ENCODE measurements around the gene CTDSP2. TPM values are rescaled to one million over a fixed set of nuclear protein-coding genes. Genes with fewer than 3 reads are reported as not detected.

Gene CTDSP2
- total and polyA plus RNA-seq, 2 of the 8 experiments (the other 6 are each of a cell fraction or from before 2014, with no cell fraction given), result 71.3 to 91.7 TPM

DNA sequence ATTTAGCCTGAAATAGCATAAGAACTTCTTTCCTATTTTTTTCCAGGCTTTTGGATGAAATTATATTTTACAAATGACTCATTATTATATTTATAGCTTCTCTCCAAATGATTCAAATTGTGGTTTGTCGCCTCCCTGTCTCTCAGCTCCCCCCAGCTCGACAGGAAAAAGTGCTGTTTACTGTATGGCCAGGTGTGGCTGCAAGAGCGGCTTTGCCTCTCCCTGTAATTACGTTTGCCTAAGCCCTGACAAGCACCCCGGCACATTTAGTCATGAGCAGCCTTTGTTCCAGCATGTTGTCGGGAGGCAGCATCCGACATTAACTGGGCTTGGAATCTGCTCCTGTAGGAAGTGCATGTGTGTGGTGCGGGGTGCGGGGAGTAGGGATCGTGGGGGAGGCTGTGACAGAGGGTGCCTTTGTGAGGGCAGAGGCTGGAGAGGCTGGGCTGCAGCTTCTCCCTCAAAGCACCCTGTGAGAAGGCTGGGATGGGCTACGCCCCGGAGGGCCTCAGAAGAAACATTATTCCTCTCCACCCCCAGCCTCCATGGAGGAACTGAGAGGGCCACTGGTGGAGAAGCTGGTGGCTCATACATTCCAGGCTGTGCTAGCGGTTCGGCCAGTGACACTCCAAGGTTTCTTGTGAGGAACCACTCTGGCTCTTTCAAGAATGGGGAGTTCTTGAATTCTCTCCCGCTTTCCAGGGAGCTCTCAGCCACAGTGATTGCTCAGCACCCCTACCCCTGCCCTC, 42.1 kb upstream of the CTDSP2 start:
- Histone ChIP-seq H3K79me1 (ENCODE audit: low read depth, low read length) (no peaks in the 10 kb centered on the region), H3K9ac (replicated peaks in 1 of 4; ENCODE audit: extremely low read depth in 1 of 4, low read depth in 3 of 4, low read length in 3 of 4) (peak overlapping the region in 1 of 4 experiments; percentile 4; a peak in 1 of 7 replicates), H4K20me1 (replicated peaks in 1 of 2; ENCODE audit: control insufficient read depth in 1 of 2, insufficient read depth in 2 of 2, low read length in 2 of 2) (no peaks in the 10 kb centered on the region), H4K91ac (replicated peaks; ENCODE audit: insufficient read length, low read length) (peak overlapping the region; percentile 31), H3K23ac (ENCODE audit: insufficient read length) (no peak overlapping the region), H3K18ac (ENCODE audit: extremely low read depth, low read length) (peak overlapping the region; percentile 84), H3K4me2 (ENCODE audit: insufficient read depth in 1 of 2, low read depth in 2 of 2, low read length in 2 of 2) (peak overlapping the region; percentile 55), H4K5ac (ENCODE audit: insufficient read length, low read depth, low read length) (no peak overlapping the region), H2BK5ac (ENCODE audit: low read depth, low read length) (peak overlapping the region; percentile 29; the same call in 1 of the 2 replicates), H2BK12ac (ENCODE audit: low read depth, low read length) (peak overlapping the region; percentile 69), H3K27me3 (replicated peaks in 1 of 4; ENCODE audit: control insufficient read depth in 3 of 4, extremely low read depth in 1 of 4, insufficient read depth in 3 of 4, low read length in 3 of 4) (no peaks in the 10 kb centered on the region; a peak in 1 of 7 replicates), H3K36me3 (ENCODE audit: control insufficient read depth in 2 of 4, insufficient read depth in 4 of 4, low read length in 3 of 4) (no peaks in the 10 kb centered on the region), H3K4me3 (ENCODE audit: extremely low read depth in 1 of 4, insufficient read depth in 2 of 4, low read depth in 3 of 4, low read length in 4 of 4) (peak overlapping the region in 3 of 4 experiments; percentile 4 to 23 (median 19); a peak in 3 of 8 replicates), H2BK120ac (replicated peaks; ENCODE audit: low read depth, low read length) (peak overlapping the region; percentile 14), H2AFZ (ENCODE audit: low read length) (peak overlapping the region; percentile 71), H2BK20ac (ENCODE audit: low read length) (peak overlapping the region; percentile 5; the same call in 1 of the 2 replicates), H3K4ac (replicated peaks; ENCODE audit: insufficient read length, low read depth, low read length) (no peak overlapping the region), H3K14ac (ENCODE audit: insufficient read length) (no peak overlapping the region), H3K27ac (ENCODE audit: low read depth, low read length) (peak overlapping the region; percentile 4; the same call in 1 of the 2 replicates), H3K23me2 (ENCODE audit: low read depth, low read length) (no peaks in the 10 kb centered on the region), H2BK15ac (ENCODE audit: low read length) (no peak overlapping the region), H3K9me3 (ENCODE audit: insufficient read depth in 2 of 2, low read depth in 1 of 2, low read length in 1 of 2) (peaks cover 0 to 3% of the 10 kb centered on the region in 2 experiments; a peak in 1 of 4 replicates), H4K8ac (ENCODE audit: extremely low read depth, insufficient read depth, low read length) (peak overlapping the region; percentile 60; the same call in 1 of the 2 replicates), H3K56ac (replicated peaks; ENCODE audit: insufficient read length, low read depth, low read length) (no peak overlapping the region), H3K4me1 (replicated peaks in 1 of 4; ENCODE audit: control insufficient read depth in 3 of 4, insufficient read depth in 4 of 4, low read length in 3 of 4) (peaks cover 2 to 22% (median 17%) of the 10 kb centered on the region in 4 experiments), H3K79me2 (ENCODE audit: control insufficient read depth in 1 of 2, insufficient read depth in 2 of 2, low read length in 2 of 2) (no peaks in the 10 kb centered on the region), H2AK5ac (ENCODE audit: low read depth, low read length) (no peak overlapping the region)
- 50% methylated on average over 15 of the region's 15 CpGs; no CpG with 5 or more reads in 1 of the 2 experiments for WGBS, 2 experiments (ENCODE audit: extremely low coverage in 1 of 2, insufficient coverage in 1 of 2, insufficient read length in 1 of 2, insufficient replicate concordance in 2 of 2, low coverage in 1 of 2, low lambda C conversion rate in 2 of 2, missing lambda C conversion rate in 1 of 2)
- DNase-seq (ENCODE audit: low read depth in 1 of 2, low spot score in 2 of 2) (no peak), FAIRE-seq (no peak)
- CTCF ChIA-PET (ENCODE audit: partially characterized antibody), result interaction anchor here (0.8 to 4.4 kb wide), 14 partner anchors 8 to 132 kb away, joined by 3 to 26 read pairs (median 4); partner anchors contain the start of gene CTDSP2
- POLR2A ChIA-PET (ENCODE audit: partially characterized antibody), result interaction anchor here (0.7 to 4.5 kb wide), 14 partner anchors 9 to 116 kb away, joined by 3 to 40 read pairs (median 6); partner anchors contain the start of genes AVIL, CTDSP2, EEF1AKMT3 and METTL1
- TF ChIP-seq KDM1A (IDR thresholded peaks at IDR 0.05; ENCODE audit: borderline replicate concordance, low read length) (no peak), TCF12 (IDR thresholded peaks at IDR 0.05; ENCODE audit: low read depth, low read length) (no peak), CHD2 (IDR thresholded peaks at IDR 0.05; ENCODE audit: low read length) (no peak), SIN3A (conservative IDR thresholded peaks at IDR 0.05 in 1 of 2, IDR thresholded peaks at IDR 0.05 in 1 of 2; ENCODE audit: low read depth in 1 of 2, low read length in 2 of 2) (0 out of 4 replicates have a peak, but pooled peaks of 1 of the 2 experiments have one; percentile 23), SAP30 (IDR thresholded peaks at IDR 0.05; ENCODE audit: insufficient read depth, insufficient replicate concordance, low read length) (no peak), RNF2 (IDR thresholded peaks at IDR 0.05; ENCODE audit: borderline replicate concordance, low read depth, low read length, missing control alignments, poor library complexity, severe bottlenecking) (no peak), YY1 (IDR thresholded peaks at IDR 0.05; ENCODE audit: low read depth, low read length) (peak; percentile 24; the same call in 1 of the 2 replicates), TAF1 (IDR thresholded peaks at IDR 0.05; ENCODE audit: low read depth, low read length) (peak; percentile 57), RBBP5 (IDR thresholded peaks at IDR 0.05; ENCODE audit: borderline replicate concordance, low read depth, low read length) (peak; percentile 60; the same call in 1 of the 2 replicates)
- TF ChIP-seq, protein P1, sequence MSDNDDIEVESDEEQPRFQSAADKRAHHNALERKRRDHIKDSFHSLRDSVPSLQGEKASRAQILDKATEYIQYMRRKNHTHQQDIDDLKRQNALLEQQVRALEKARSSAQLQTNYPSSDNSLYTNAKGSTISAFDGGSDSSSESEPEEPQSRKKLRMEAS (IDR thresholded peaks at IDR 0.05), result peak; percentile 29; the same call in 1 of the 2 replicates

All from H1 (cell line).